ENCODE measurements around the gene HCN2.

GRCh38 chr19:651114-651818 is 61.6 kb downstream of the HCN2 start:
- no peak for TF ChIP-seq POLR2A (IDR thresholded peaks at IDR 0.05)
- no peak for TF ChIP-seq CTCF (IDR thresholded peaks at IDR 0.05)
- TF ChIP-seq POLR2AphosphoS5 (IDR thresholded peaks at IDR 0.05) = no peak

All from breast epithelium (tissue), 3 donors.